Neuron (in vitro differentiated cells): Measurements from ENCODE around the gene KDM4B.
"Not testable (repeated sequence)": the region's sequence is repeated elsewhere in the genome, so short reads cannot be mapped to it uniquely, and the experiment has no call there.

Source experiments
- H2AFZ ChIP-seq: one replicate; pipeline ENCODE4 v1.6.1; 2013; ENCODE audit warnings: low read depth, mild to moderate bottlenecking, inconsistent platforms, low read length, moderate library complexity
- H3K27me3 ChIP-seq: one replicate; pipeline ENCODE4 v1.6.1; 2013; ENCODE audit warnings: low read length; ENCODE audit not compliant: insufficient read depth
- H3K36me3 ChIP-seq: one replicate; pipeline ENCODE4 v1.6.1; 2013; ENCODE audit warnings: low read length; ENCODE audit not compliant: insufficient read depth
- H3K4me1 ChIP-seq: one replicate; pipeline ENCODE4 v1.6.1; 2013; ENCODE audit warnings: low read length; ENCODE audit not compliant: insufficient read depth
- H3K4me3 ChIP-seq: 2 replicates; pipeline ENCODE4 v1.5.1; 2013; ENCODE audit warnings: mild to moderate bottlenecking, low read length, moderate library complexity
- H3K9me3 ChIP-seq: one replicate; pipeline ENCODE4 v1.6.1; 2013; ENCODE audit warnings: low read length

KDM4B gene

GRCh38 chr19:4968462-4969291 lies at the start of gene KDM4B:
KDM4B (plus strand) TSS chr19:4969113; CDS start chr19:5032891, 63,778 bp downstream.
- H3K9me3 ChIP-seq = no peaks in the 10 kb centered on the region
- no peak within 1 kb of the TSS for H2AFZ ChIP-seq
- no peaks in the 10 kb centered on the region for H3K27me3 ChIP-seq
- peak within 1 kb of the TSS; percentile 94 for H3K4me3 ChIP-seq
- H3K4me1 ChIP-seq = peaks cover 27% of the 10 kb centered on the region
- H3K36me3 ChIP-seq = peaks cover 7% of the 10 kb centered on the region

- H3K36me3 ChIP-seq = peaks cover 31% of the 10 kb centered on the region
These were observed 46.2 kb upstream of the KDM4B start for GRCh38 chr19:4922530-4923275.

GRCh38 chr19:4923276-4923747 lies 45.6 kb upstream of the KDM4B start:
- Histone ChIP-seq H3K9me3 (no peaks in the 10 kb centered on the region), H3K4me3 (no peak overlapping the region), H3K4me1 (peaks cover 4% of the 10 kb centered on the region), H3K36me3 (peaks cover 34% of the 10 kb centered on the region), H3K27me3 (no peaks in the 10 kb centered on the region), H2AFZ (no peak overlapping the region)

More at GRCh38 chr19:4922530-4923275, 46.2 kb upstream of the KDM4B start:
- peaks cover 4% of the 10 kb centered on the region for H3K4me1 ChIP-seq
- H2AFZ ChIP-seq = no peak overlapping the region
- no peak overlapping the region for H3K4me3 ChIP-seq
- H3K27me3 ChIP-seq = no peaks in the 10 kb centered on the region
- H3K9me3 ChIP-seq = no peaks in the 10 kb centered on the region

- peaks cover 52% of the 10 kb centered on the region for H3K36me3 ChIP-seq
- peaks cover 4% of the 10 kb centered on the region for H3K4me1 ChIP-seq
- H2AFZ ChIP-seq = no peak overlapping the region
- H3K9me3 ChIP-seq = peaks cover 5% of the 10 kb centered on the region
- no peaks in the 10 kb centered on the region for H3K27me3 ChIP-seq
- H3K4me3 ChIP-seq = no peak overlapping the region
These were observed 39.7 kb upstream of the KDM4B start for GRCh38 chr19:4929186-4929585.

- Histone ChIP-seq H3K4me1 (peaks cover 4% of the 10 kb centered on the region), H3K36me3 (peaks cover 63% of the 10 kb centered on the region), H3K9me3 (peaks cover 5% of the 10 kb centered on the region), H3K4me3 (no peak overlapping the region), H3K27me3 (no peaks in the 10 kb centered on the region), H2AFZ (no peak overlapping the region)
These were observed 38.2 kb upstream of the KDM4B start for GRCh38 chr19:4930664-4931063.

- Histone ChIP-seq H3K4me3 (no peak overlapping the region), H3K4me1 (no peaks in the 10 kb centered on the region), H3K9me3 (peaks cover 5% of the 10 kb centered on the region), H3K36me3 (peaks cover 64% of the 10 kb centered on the region), H2AFZ (no peak overlapping the region), H3K27me3 (no peaks in the 10 kb centered on the region)
These were observed 36.2 kb upstream of the KDM4B start for GRCh38 chr19:4932711-4933110.

GRCh38 chr19:4933528-4933927 lies 35.4 kb upstream of the KDM4B start:
- Histone ChIP-seq H3K4me1 (no peaks in the 10 kb centered on the region), H3K9me3 (peaks cover 5% of the 10 kb centered on the region), H3K27me3 (no peaks in the 10 kb centered on the region), H3K4me3 (no peak overlapping the region), H3K36me3 (peaks cover 65% of the 10 kb centered on the region), H2AFZ (no peak overlapping the region)

- H3K36me3 ChIP-seq = peaks cover 59% of the 10 kb centered on the region
- H3K27me3 ChIP-seq = no peaks in the 10 kb centered on the region
- H3K9me3 ChIP-seq = peaks cover 5% of the 10 kb centered on the region
- H3K4me3 ChIP-seq = no peak overlapping the region
- no peaks in the 10 kb centered on the region for H3K4me1 ChIP-seq
- H2AFZ ChIP-seq = no peak overlapping the region
These were observed 33.5 kb upstream of the KDM4B start for GRCh38 chr19:4935444-4935843.

- Histone ChIP-seq H3K36me3 (peaks cover 64% of the 10 kb centered on the region), H2AFZ (no peak overlapping the region), H3K4me1 (no peaks in the 10 kb centered on the region), H3K9me3 (peaks cover 2% of the 10 kb centered on the region), H3K4me3 (no peak overlapping the region), H3K27me3 (no peaks in the 10 kb centered on the region)
These were observed 31.9 kb upstream of the KDM4B start for GRCh38 chr19:4937060-4937459.

- not testable (repeated sequence) for H3K9me3 ChIP-seq
- H3K36me3 ChIP-seq = peaks cover 60% of the 10 kb centered on the region
These were observed 30.5 kb upstream of the KDM4B start for GRCh38 chr19:4938461-4938860.

GRCh38 chr19:4939466-4939865 lies 29.4 kb upstream of the KDM4B start:
- Histone ChIP-seq H3K9me3 (no peaks in the 10 kb centered on the region), H3K4me1 (no peaks in the 10 kb centered on the region), H2AFZ (no peak overlapping the region), H3K4me3 (no peak overlapping the region), H3K36me3 (peaks cover 61% of the 10 kb centered on the region), H3K27me3 (no peaks in the 10 kb centered on the region)

More at GRCh38 chr19:4938461-4938860, 30.5 kb upstream of the KDM4B start:
- H3K4me1 ChIP-seq, H3K27me3 ChIP-seq, H3K4me3 ChIP-seq, H2AFZ ChIP-seq: not testable (repeated sequence)

GRCh38 chr19:4941638-4942169 lies 27.2 kb upstream of the KDM4B start:
- H2AFZ ChIP-seq, H3K9me3 ChIP-seq, H3K4me1 ChIP-seq, H3K27me3 ChIP-seq, H3K4me3 ChIP-seq: not testable (repeated sequence)
- H3K36me3 ChIP-seq = peaks cover 67% of the 10 kb centered on the region

- peaks cover 77% of the 10 kb centered on the region for H3K36me3 ChIP-seq
- not testable (repeated sequence) for H3K4me1 ChIP-seq, H3K4me3 ChIP-seq, H3K9me3 ChIP-seq, H3K27me3 ChIP-seq, H2AFZ ChIP-seq
These were observed 18.3 kb upstream of the KDM4B start for GRCh38 chr19:4950650-4951049.
